Smooth muscle cell (in vitro differentiated cells): ENCODE data around the gene LRMDA. TPM values are rescaled to one million over a fixed set of nuclear protein-coding genes. Genes with fewer than 3 reads are reported as not detected.

ENCODE experiments used
- DNase-seq: peaks from one replicate; lab custom pipeline; 2025; ENCODE audit not compliant: unreplicated experiment; lab: John Stamatoyannopoulos, UW
- H2AFZ ChIP-seq: fragments of 200-600 bp; sonication (generic); 2 replicates; pipeline ENCODE4 v1.6.0; 2016; ENCODE audit warnings: antibody characterized with exemption, low read depth, mild to moderate bottlenecking
- H3F3A ChIP-seq: fragments of 200-600 bp; sonication (generic); 2 replicates; pipeline ENCODE4 v1.6.0; 2017; ENCODE audit warnings: antibody characterized with exemption, low read depth
- H3K27ac ChIP-seq: fragments of 200-600 bp; sonication (generic); 2 replicates; pipeline ENCODE4 v1.5.1; 2016; ENCODE audit warnings: low read depth, mild to moderate bottlenecking
- H3K27me3 ChIP-seq: fragments of 200-600 bp; sonication (generic); 2 replicates; pipeline ENCODE4 v1.6.1; 2016; ENCODE audit warnings: low read depth, mild to moderate bottlenecking
- H3K36me3 ChIP-seq: fragments of 200-600 bp; sonication (generic); 2 replicates; pipeline ENCODE4 v1.5.1; 2016; ENCODE audit warnings: low read depth
- H3K4me1 ChIP-seq: fragments of 200-600 bp; sonication (generic); 2 replicates; pipeline ENCODE4 v1.5.1; 2016; ENCODE audit warnings: low read depth
- H3K4me2 ChIP-seq: fragments of 200-600 bp; sonication (generic); 2 replicates; pipeline ENCODE4 v1.6.0; 2016; ENCODE audit warnings: mild to moderate bottlenecking
- H3K4me3 ChIP-seq: fragments of 200-600 bp; sonication (generic); 2 replicates; pipeline ENCODE4 v1.5.1; 2016; ENCODE audit warnings: mild to moderate bottlenecking
- H3K79me2 ChIP-seq: fragments of 200-600 bp; sonication (generic); 2 replicates; pipeline ENCODE4 v1.6.0; 2016; ENCODE audit warnings: low read depth, mild to moderate bottlenecking
- H3K9ac ChIP-seq: fragments of 200-600 bp; sonication (generic); 2 replicates; pipeline ENCODE4 v1.6.0; 2016; ENCODE audit warnings: low read depth
- H3K9me3 ChIP-seq: fragments of 200-600 bp; sonication (generic); replicated peaks from 2 replicates; pipeline ENCODE4 v1.5.1; 2016; ENCODE audit warnings: low read depth
- H4K20me1 ChIP-seq: fragments of 200-600 bp; sonication (generic); 2 replicates; pipeline ENCODE4 v1.6.0; 2016; ENCODE audit warnings: low read depth
- CTCF ChIP-seq: fragments of 200-600 bp; sonication (generic); IDR thresholded peaks from 2 replicates; pipeline ENCODE4 v1.5.1; 2017; ENCODE audit warnings: borderline replicate concordance, mild to moderate bottlenecking, antibody characterized with exemption; ENCODE audit not compliant: insufficient read depth, poor library complexity, severe bottlenecking
- WGBS: methylation state at CpG from one replicate; pipeline ENCODE4 v1.1.7; 2016; ENCODE audit warnings: low lambda C conversion rate; 5-methylcytosine and 5-hydroxymethylcytosine counted together
- polyA plus RNA-seq: library from polyadenylated mRNA; unstranded; fragments of >200 nt; fragmentation: Nextera tagmentation; extraction: Ambion mirVana; gene quantifications from 2 replicates; pipeline ENCODE4 v1.2.1, GENCODE V29; 2016
- total RNA-seq: library from RNA; depleted of rRNA; stranded (reverse); fragments of >200 nt; gene quantifications from 2 replicates; pipeline ENCODE4 v1.2.3, GENCODE V29; 2014

Gene LRMDA
- total and polyA plus RNA-seq, 2 experiments from 2014 or later = 1.5 to 1.6 TPM

GRCh38 chr10:75408509-75408875 lies 22.9 kb upstream of the LRMDA start:
- Histone ChIP-seq H3K4me3 (peak overlapping the region; percentile 95), H3K4me2 (peak overlapping the region; percentile 97), H3K27ac (no peak overlapping the region), H4K20me1 (no peaks in the 10 kb centered on the region), H3K36me3 (no peaks in the 10 kb centered on the region), H3K4me1 (peaks cover 32% of the 10 kb centered on the region), H3K27me3 (peaks cover 7% of the 10 kb centered on the region), H3F3A (peaks cover 4% of the 10 kb centered on the region), H3K9me3 (no peaks in the 10 kb centered on the region), H2AFZ (peak overlapping the region; percentile 50), H3K9ac (peak overlapping the region; percentile 27), H3K79me2 (no peaks in the 10 kb centered on the region)
- WGBS = 5% methylated on average over 8 of the region's 27 CpGs
- no peak for DNase-seq
- TF ChIP-seq CTCF = no peak

GRCh38 chr10:75408911-75409885 lies 22.2 kb upstream of the LRMDA start:
- TF ChIP-seq CTCF = no peak
- peaks cover 14% of the 10 kb centered on the region for H3K27me3 ChIP-seq
- peaks cover 32% of the 10 kb centered on the region for H3K4me1 ChIP-seq
- no peaks in the 10 kb centered on the region for H4K20me1 ChIP-seq
- H3K79me2 ChIP-seq = no peaks in the 10 kb centered on the region
- H3K36me3 ChIP-seq = no peaks in the 10 kb centered on the region
- peak overlapping the region; percentile 95 for H3K4me3 ChIP-seq
- DNase-seq = no peak
- peak overlapping the region; percentile 27 for H3K9ac ChIP-seq
- no peaks in the 10 kb centered on the region for H3K9me3 ChIP-seq
- 2% methylated on average over 41 of the region's 76 CpGs for WGBS
- no peak overlapping the region for H3K27ac ChIP-seq
- peak overlapping the region; percentile 97 for H3K4me2 ChIP-seq
- peaks cover 4% of the 10 kb centered on the region for H3F3A ChIP-seq
- H2AFZ ChIP-seq = peak overlapping the region; percentile 50

GRCh38 chr10:75410132-75411005 lies 21.1 kb upstream of the LRMDA start:
- Histone ChIP-seq H3K4me2 (peak overlapping the region; percentile 97), H3K4me1 (peaks cover 31% of the 10 kb centered on the region), H3K36me3 (no peaks in the 10 kb centered on the region), H3K27me3 (peaks cover 25% of the 10 kb centered on the region), H3K27ac (no peak overlapping the region), H3K79me2 (no peaks in the 10 kb centered on the region), H3K9me3 (no peaks in the 10 kb centered on the region), H3F3A (peaks cover 4% of the 10 kb centered on the region), H4K20me1 (no peaks in the 10 kb centered on the region), H3K9ac (no peak overlapping the region), H3K4me3 (no peak overlapping the region), H2AFZ (no peak overlapping the region)
- WGBS = 43% methylated on average over 10 of the region's 10 CpGs
- DNase-seq = no peak
- TF ChIP-seq CTCF = no peak
